Activated CD4-positive, alpha-beta T cell treated with anti-CD3 and anti-CD28 coated beads, Interleukin-2, Interleukin-6, amounts not matched to agents 100 ng/mL and 50 ng/mL, durations not matched to agents 16 hours and 8 hours (primary cell): ENCODE data around the gene VCPKMT.

Source experiments
- DNase-seq: peaks from one replicate; pipeline ENCODE4 v3.0.0-alpha.2; 2020

Gene VCPKMT

GRCh38 chr14:50116181-50116956 is at the start of gene VCPKMT:
Gene VCPKMT (minus strand): TSS chr14:50116572. CDS start chr14:50116552, 20 bp downstream.
- peak; percentile 97 for DNase-seq

- no peak for DNase-seq
Measured at GRCh38 chr14:50156111-50156510, 39.7 kb upstream of the VCPKMT start.

- DNase-seq, result no peak
Measured at GRCh38 chr14:50148799-50149198, 32.4 kb upstream of the VCPKMT start.

GRCh38 chr14:50139192-50139591 is 22.8 kb upstream of the VCPKMT start:
- DNase-seq, result no peak

- DNase-seq, result no peak
Measured at GRCh38 chr14:50127802-50128201, 11.4 kb upstream of the VCPKMT start.

GRCh38 chr14:50123062-50123461 is 6.7 kb upstream of the VCPKMT start:
- peak; percentile 16 for DNase-seq

- DNase-seq, result no peak
Measured at GRCh38 chr14:50122291-50122690, 5.9 kb upstream of the VCPKMT start.

- no peak for DNase-seq
Measured at GRCh38 chr14:50121486-50121885, 5.1 kb upstream of the VCPKMT start.

- no peak for DNase-seq
Measured at GRCh38 chr14:50117456-50117855, 1.1 kb upstream of the VCPKMT start.

- DNase-seq, result no peak
Measured at GRCh38 chr14:50116966-50117365, 594 bp upstream of the VCPKMT start.

GRCh38 chr14:50113381-50114035 is 2.9 kb downstream of the VCPKMT start:
- no peak for DNase-seq

GRCh38 chr14:50110323-50111037 is 5.9 kb downstream of the VCPKMT start:
- DNase-seq, result peak; percentile 21

GRCh38 chr14:50109342-50109741 is 7.0 kb downstream of the VCPKMT start:
- no peak for DNase-seq

GRCh38 chr14:50107850-50108249 is 8.5 kb downstream of the VCPKMT start:
- DNase-seq, result no peak

GRCh38 chr14:50106178-50106577 is 10.2 kb downstream of the VCPKMT start:
- no peak for DNase-seq

- DNase-seq, result no peak
Measured at GRCh38 chr14:50103558-50103957, 12.8 kb downstream of the VCPKMT start.

- no peak for DNase-seq
Measured at GRCh38 chr14:50101417-50101816, 15.0 kb downstream of the VCPKMT start.

GRCh38 chr14:50100805-50101204 is 15.6 kb downstream of the VCPKMT start:
- no peak for DNase-seq

- peak; percentile 18 for DNase-seq
Measured at GRCh38 chr14:50099335-50099734, 17.0 kb downstream of the VCPKMT start.

GRCh38 chr14:50095895-50096294 is 20.5 kb downstream of the VCPKMT start:
- DNase-seq, result peak; percentile 56

GRCh38 chr14:50094056-50094755 is 22.2 kb downstream of the VCPKMT start:
- DNase-seq, result no peak

GRCh38 chr14:50093496-50093895 is 22.9 kb downstream of the VCPKMT start:
- DNase-seq, result no peak

GRCh38 chr14:50092006-50092555 is 24.3 kb downstream of the VCPKMT start:
- no peak for DNase-seq
